ENCODE results near the gene CARS2. TPM values are rescaled to one million over a fixed set of nuclear protein-coding genes. Genes with fewer than 3 reads are reported as not detected.

CARS2 gene
- total RNA-seq, 1 experiment from 2014 or later, result 31.9 TPM

- Histone ChIP-seq H3K36me3 (ENCODE audit: control insufficient read depth, insufficient read depth, low read length) (no peaks in the 10 kb centered on the region), H3K27me3 (ENCODE audit: control insufficient read depth, insufficient read depth, low read length) (no peaks in the 10 kb centered on the region), H3K27ac (ENCODE audit: low read length) (no peak overlapping the region), H3K9me3 (ENCODE audit: control insufficient read depth, insufficient read depth, low read depth, low read length) (no peaks in the 10 kb centered on the region), H3K4me1 (ENCODE audit: control insufficient read depth, insufficient read depth, low read length) (no peaks in the 10 kb centered on the region), H3K4me3 (ENCODE audit: low read depth in 2 of 2, low read length in 2 of 2) (no peak overlapping the region)
- ChIA-PET CTCF (no interaction called here), POLR2A (no interaction called here)
- DNase-seq (ENCODE audit: low read depth, low spot score) (no peak), ATAC-seq (no peak)
- intact Hi-C loops (cut with micrococcal nuclease; ENCODE audit: unreplicated experiment), result no loop called here
- BruUV-seq (replicated peaks), result no TSS peak
- in situ Hi-C loops (cut with HindIII; ENCODE audit: low pct_unique_long_range_greater_than_20kb, low sequenced_read_pairs), result no loop called here
- TF ChIP-seq TCF7L2 (IDR thresholded peaks at IDR 0.05; ENCODE audit: low read depth, low read length), result no peak
- TF ChIP-seq SIN3A (IDR thresholded peaks at IDR 0.05; ENCODE audit: borderline replicate concordance, insufficient read depth, low read depth, low read length), result no peak
- no peak for TF ChIP-seq POLR2AphosphoS5 (IDR thresholded peaks at IDR 0.05; ENCODE audit: low read depth, low read length)
- no peak for TF ChIP-seq REST (IDR thresholded peaks at IDR 0.05; ENCODE audit: insufficient read depth in 1 of 2, low read depth in 2 of 2, low read length in 1 of 2)
- no peak for TF ChIP-seq CTCF (IDR thresholded peaks at IDR 0.05)
These were observed 53.6 kb downstream of the CARS2 start for GRCh38 chr13:110652231-110652730.

- Histone ChIP-seq H3K4me1 (ENCODE audit: control insufficient read depth, insufficient read depth, low read length) (no peaks in the 10 kb centered on the region), H3K4me3 (ENCODE audit: low read depth in 2 of 2, low read length in 2 of 2) (no peak overlapping the region), H3K9me3 (ENCODE audit: control insufficient read depth, insufficient read depth, low read depth, low read length) (no peaks in the 10 kb centered on the region), H3K27me3 (ENCODE audit: control insufficient read depth, insufficient read depth, low read length) (no peaks in the 10 kb centered on the region), H3K36me3 (ENCODE audit: control insufficient read depth, insufficient read depth, low read length) (no peaks in the 10 kb centered on the region), H3K27ac (ENCODE audit: low read length) (no peak overlapping the region)
- no TSS peak for BruUV-seq (replicated peaks)
- in situ Hi-C loops (cut with HindIII; ENCODE audit: low pct_unique_long_range_greater_than_20kb, low sequenced_read_pairs), result no loop called here
- POLR2A ChIA-PET, result no interaction called here
- no peak for ATAC-seq
- no peak for TF ChIP-seq TCF7L2 (IDR thresholded peaks at IDR 0.05; ENCODE audit: low read depth, low read length)
- CTCF ChIA-PET, result no interaction called here
- intact Hi-C loops (cut with micrococcal nuclease; ENCODE audit: unreplicated experiment), result no loop called here
- no peak for DNase-seq (ENCODE audit: low read depth, low spot score)
These were observed 54.1 kb downstream of the CARS2 start for GRCh38 chr13:110651726-110652230.

GRCh38 chr13:110651271-110651670, 54.6 kb downstream of the CARS2 start:
- CTCF ChIA-PET, result no interaction called here
- ATAC-seq, result no peak
- no TSS peak for BruUV-seq (replicated peaks)
- H3K4me1 ChIP-seq (ENCODE audit: control insufficient read depth, insufficient read depth, low read length), result no peaks in the 10 kb centered on the region
- TF ChIP-seq REST (IDR thresholded peaks at IDR 0.05; ENCODE audit: insufficient read depth in 1 of 2, low read depth in 2 of 2, low read length in 1 of 2) (no peak), TCF7L2 (IDR thresholded peaks at IDR 0.05; ENCODE audit: low read depth, low read length) (no peak), SIN3A (IDR thresholded peaks at IDR 0.05; ENCODE audit: borderline replicate concordance, insufficient read depth, low read depth, low read length) (no peak), POLR2AphosphoS5 (IDR thresholded peaks at IDR 0.05; ENCODE audit: low read depth, low read length) (no peak), CTCF (IDR thresholded peaks at IDR 0.05) (no peak)
- H3K27ac ChIP-seq (ENCODE audit: low read length), result no peak overlapping the region
- no peaks in the 10 kb centered on the region for H3K9me3 ChIP-seq (ENCODE audit: control insufficient read depth, insufficient read depth, low read depth, low read length)
- no peaks in the 10 kb centered on the region for H3K36me3 ChIP-seq (ENCODE audit: control insufficient read depth, insufficient read depth, low read length)
- intact Hi-C loops (cut with micrococcal nuclease; ENCODE audit: unreplicated experiment) (no loop called here), in situ Hi-C loops (cut with HindIII; ENCODE audit: low pct_unique_long_range_greater_than_20kb, low sequenced_read_pairs) (no loop called here)
- no peaks in the 10 kb centered on the region for H3K27me3 ChIP-seq (ENCODE audit: control insufficient read depth, insufficient read depth, low read length)
- POLR2A ChIA-PET, result no interaction called here
- H3K4me3 ChIP-seq (ENCODE audit: low read depth in 2 of 2, low read length in 2 of 2), result no peak overlapping the region
- no peak for DNase-seq (ENCODE audit: low read depth, low spot score)
